RPMI8226 (cell line): ENCODE results near the gene CCDC126.
A peak's percentile ranks its signal among the peaks of the same experiment; 100 is the strongest.
"Not testable (repeated sequence)": the region's sequence is repeated elsewhere in the genome, so short reads cannot be mapped to it uniquely, and the experiment has no call there.

ENCODE experiments used
- DNase-seq: peaks from one replicate; pipeline ENCODE4 v3.0.0-alpha.2; 2015

The CCDC126 gene

GRCh38 chr7:23597094-23598091 is at the start of gene CCDC126:
Gene CCDC126, plus strand, starts transcription at chr7:23597382. Its CDS starts 13,934 bp downstream, at chr7:23611316.
- DNase-seq: peak; percentile 92

DNA sequence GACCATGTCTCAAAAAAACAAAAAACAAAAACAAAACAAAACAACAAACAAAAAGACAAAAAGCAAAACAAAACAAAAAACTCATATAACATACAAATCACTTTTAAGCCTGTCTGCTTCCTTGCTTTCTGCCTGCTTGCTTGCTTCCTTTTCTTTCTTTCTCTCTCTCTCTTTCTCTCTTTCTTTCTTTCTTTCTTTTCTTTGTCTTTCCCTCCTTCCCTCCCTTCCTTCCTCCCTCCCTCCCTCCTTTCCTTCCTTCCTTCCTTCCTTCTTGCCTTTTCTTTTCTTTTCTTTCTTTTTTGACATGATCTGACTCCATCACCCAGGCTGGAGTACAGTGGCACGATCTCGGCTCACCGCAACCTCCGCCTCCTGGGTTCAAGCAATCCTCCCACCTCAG is 49.5 kb upstream of the CCDC126 start:
- no peak for DNase-seq

DNA sequence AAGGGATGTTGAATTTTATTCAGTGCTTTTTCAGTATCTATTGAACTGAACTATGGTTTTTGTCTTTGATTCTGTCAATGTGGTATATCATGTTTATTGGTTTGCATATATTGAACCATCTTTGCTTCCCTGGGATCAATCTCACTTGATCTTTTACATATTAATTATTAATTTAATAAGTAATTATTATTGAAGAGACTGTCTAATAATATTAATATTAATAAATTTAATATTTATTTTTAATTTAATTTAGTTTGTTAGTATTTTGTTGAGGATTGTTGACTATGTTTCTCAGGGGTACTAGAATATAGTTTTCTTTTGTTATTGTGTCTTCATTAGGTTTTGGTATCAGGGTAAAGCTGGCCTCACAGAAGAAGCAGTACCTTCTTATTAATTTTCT is 38.9 kb upstream of the CCDC126 start:
- no peak for DNase-seq

DNA sequence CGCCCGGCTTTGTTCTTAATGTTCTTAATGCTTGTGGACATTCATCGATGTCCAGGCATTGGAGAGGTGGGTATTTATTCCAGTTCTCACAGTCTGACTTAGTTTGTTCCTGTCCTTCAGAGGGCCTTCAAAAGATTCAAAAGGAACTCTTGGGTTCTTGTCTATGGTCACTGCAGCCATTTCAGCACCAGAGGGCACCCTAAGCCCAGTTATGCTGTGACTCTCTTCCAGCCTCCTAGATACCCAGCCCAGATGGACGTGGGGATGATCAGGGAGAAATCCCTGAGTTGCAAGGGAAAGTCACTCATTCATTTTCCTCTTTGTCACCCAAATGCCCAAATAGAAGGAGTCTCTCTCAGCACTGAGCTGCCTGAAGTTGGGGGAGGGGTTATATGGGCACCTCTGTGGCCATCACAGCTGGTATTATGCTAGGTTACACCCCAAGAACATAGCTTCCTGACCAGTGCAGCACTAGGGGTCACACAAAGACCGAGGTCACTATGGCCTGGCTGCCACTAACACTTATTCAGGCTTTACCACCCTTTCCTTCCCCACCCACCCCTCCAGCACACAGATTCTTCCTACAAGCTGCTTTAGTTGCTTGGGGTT is 26.5 kb upstream of the CCDC126 start:
- peak; percentile 76 for DNase-seq

DNA sequence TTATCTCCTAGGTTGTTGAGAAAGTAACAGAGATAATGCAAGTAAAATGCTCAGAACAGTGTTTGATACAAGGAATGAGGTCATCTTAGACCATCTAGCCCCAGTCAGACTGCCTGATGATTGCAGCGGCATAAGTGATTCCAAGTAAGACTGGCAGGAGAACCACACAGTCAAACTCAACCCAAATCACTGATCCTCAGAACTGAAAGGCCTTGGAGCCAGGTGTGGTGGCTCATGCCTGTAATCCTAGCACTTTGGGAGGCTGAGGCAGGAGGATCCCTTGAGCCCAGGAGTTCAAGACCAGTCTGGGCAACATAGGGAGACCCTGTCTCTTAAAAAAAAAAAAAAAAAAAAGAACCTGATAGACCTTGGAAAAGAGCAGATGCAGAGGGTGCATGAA is 15.2 kb upstream of the CCDC126 start:
- not testable (repeated sequence) for DNase-seq

DNA sequence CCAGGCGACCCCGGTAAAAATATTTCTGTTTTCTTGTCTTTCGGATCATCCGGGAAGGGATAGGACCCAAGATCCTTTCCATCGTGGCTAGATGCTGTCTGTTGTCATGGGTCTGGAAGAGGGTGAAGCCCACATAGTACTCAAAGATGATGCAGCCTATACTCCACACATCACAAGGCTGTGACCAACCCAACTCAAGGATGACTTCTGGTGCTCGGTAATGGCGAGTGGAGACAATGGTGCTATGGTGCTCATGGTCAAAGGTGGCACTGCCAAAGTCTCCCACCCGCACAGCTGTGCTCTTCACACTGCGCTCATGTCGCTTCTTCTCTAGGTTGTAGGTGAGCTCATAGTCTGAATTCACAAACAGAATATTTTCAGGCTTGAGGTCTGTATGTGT is 11.9 kb upstream of the CCDC126 start:
- not testable (repeated sequence) for DNase-seq

GRCh38 chr7:23586159-23586558 is 11.0 kb upstream of the CCDC126 start:
- no peak for DNase-seq

DNA sequence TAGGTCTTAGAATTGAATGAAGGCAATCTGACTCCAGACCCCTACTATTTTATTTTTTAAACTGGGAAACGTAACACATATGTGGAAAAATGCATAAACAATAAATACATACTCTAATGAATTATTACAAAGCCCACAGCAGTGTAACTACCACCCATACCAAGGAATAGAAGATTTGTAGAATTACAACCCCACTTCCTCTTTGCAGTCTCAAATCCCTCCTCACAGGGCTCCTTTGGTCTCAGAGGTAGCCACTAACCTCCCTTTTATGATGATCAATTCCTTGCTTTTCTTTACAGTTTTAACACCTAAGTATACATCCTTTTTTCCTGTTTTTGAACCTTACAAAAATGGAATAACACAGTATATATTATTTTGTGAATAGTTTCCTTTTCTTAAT is 6.7 kb upstream of the CCDC126 start:
- DNase-seq: no peak

DNA sequence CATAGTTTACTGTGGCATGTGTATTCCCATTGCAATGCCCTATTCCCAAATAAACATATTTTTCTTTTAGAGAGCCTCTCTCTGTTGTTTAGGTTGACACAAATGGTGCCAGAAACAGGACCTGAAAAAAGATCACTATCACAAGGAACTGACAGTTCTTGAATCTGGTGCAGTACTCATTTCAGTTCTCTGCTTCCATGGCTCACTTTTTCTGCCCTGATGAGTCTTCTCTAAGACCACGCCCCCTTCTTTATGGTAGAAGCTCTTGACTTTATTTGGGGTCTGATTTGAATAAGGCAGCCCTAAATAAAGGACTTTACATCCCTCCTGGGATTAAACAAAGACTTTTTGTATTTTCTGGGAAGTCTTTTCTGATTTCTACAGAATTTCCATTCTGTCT is 3.5 kb upstream of the CCDC126 start:
- DNase-seq: no peak

- no peak for DNase-seq
Observed at GRCh38 chr7:23594879-23595604, 2.1 kb upstream of the CCDC126 start.

GRCh38 chr7:23598296-23598695 is 1.1 kb downstream of the CCDC126 start:
- no peak for DNase-seq

- no peak for DNase-seq
Observed at GRCh38 chr7:23600236-23600635, 3.1 kb downstream of the CCDC126 start.

GRCh38 chr7:23603632-23604295 is 6.6 kb downstream of the CCDC126 start:
- DNase-seq: no peak

DNA sequence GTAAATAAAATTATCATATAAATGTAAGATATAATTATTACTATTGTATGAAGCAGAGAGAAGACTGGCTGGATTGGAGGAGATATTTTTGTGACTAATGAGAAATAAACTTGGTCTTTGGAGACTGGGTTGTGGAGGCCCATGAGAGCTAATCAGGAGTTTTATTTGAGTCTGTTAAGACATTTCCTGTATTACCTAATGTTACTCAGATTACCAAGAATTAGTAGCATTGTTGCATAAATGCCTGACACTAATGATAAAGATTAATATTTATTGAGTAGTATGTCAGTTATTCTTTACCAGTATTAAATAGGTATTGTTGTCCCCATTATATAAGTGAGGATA is 7.1 kb downstream of the CCDC126 start:
- DNase-seq: no peak

DNA sequence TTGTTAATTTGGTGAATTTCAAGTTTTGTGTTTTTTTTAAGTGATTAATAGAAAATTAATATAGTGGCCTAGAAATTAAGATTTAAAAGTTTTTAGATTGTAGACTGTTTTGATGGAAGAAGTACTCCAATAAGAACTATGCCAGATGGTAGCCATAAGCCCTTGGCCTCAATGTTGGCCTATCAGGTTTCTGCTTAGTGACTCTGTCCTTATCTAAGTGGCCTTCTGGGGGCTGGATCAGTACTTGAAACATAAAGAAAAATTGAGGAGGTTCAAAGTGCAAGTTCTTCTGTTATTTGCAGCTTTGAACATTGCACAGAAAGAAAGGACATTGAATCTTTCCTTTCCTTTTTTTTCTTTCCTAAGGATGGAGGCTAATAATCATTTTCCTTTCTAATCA is 9.9 kb downstream of the CCDC126 start:
- DNase-seq: no peak

DNA sequence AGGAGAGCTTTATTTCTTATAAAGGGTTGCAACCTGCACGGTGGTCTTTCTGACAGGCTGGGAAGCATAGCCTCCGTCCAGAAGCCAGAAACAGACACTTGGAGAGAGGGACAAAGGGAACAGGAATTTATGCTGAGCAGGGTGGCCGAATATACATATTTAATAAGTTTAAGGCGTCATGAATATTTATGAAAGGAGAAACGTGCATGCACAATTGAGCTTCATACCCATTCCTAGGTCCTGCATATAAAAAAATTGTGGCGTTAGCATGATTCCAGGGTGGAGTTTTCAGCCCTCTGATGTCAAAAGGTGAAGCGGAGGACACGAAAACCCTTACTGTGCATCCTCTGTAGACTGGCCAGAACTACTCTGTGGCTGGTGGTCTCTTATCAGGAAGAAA is 10.7 kb downstream of the CCDC126 start:
- DNase-seq: no peak

DNA sequence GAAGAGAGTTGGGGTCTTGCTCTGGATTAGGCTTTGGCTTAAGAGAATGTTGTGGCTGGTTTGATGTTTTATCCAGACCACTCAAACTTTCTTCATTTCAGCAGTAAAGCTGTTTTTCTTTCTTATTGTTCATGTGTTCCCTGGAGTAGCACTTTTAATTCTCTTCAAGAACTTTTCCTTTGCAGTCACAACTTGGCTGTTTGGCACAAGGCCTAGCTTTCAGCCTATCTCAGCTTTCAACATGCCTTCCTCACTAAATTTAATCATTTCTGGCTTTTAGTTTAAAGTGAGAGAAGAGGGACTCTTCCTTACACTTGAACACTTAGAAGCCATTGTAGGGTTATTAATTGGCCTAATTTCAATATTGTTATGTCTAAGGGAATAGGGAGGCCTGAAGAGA is 18.1 kb downstream of the CCDC126 start:
- DNase-seq: no peak

DNA sequence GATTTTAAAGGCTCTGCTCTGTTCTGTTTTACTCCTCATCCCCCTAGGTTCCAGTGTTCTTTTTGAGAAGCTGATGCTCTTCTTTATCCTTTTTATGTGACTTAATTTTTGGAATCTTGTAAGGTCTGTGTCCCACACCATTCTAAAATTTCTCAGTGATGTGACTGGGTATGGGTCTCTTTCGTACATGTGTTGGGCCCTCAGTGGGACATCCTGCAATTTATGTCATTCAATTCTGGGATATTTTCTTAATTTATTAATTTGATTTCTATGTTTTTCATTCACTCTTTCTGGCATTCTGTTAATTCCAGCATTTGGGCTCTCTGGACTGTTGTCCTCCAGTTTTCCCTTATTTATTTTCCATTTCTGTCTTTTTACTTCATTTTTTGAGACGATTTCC is 19.4 kb downstream of the CCDC126 start:
- DNase-seq: no peak

DNA sequence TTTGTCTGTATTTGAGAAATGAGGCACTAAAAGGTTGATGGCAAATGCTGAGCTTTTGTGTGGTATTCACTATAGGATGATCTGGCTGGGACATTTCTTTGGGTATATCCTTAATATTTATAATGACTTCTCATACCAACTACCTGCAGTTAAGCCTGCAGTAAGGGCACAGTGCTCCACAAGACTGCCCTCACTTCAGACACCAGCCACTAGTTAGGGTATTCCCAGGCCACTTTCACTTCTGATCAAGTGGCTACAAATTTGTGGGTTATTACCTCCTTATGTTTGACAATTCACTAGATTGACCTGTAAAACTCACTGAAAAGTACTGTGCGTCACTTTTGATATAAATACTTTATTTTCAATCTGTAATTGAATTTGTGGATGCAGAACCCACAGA is 20.3 kb downstream of the CCDC126 start:
- DNase-seq: no peak

- no peak for DNase-seq
Observed at GRCh38 chr7:23618241-23618640, 21.1 kb downstream of the CCDC126 start.

GRCh38 chr7:23619141-23619540 is 22.0 kb downstream of the CCDC126 start:
- no peak for DNase-seq

DNA sequence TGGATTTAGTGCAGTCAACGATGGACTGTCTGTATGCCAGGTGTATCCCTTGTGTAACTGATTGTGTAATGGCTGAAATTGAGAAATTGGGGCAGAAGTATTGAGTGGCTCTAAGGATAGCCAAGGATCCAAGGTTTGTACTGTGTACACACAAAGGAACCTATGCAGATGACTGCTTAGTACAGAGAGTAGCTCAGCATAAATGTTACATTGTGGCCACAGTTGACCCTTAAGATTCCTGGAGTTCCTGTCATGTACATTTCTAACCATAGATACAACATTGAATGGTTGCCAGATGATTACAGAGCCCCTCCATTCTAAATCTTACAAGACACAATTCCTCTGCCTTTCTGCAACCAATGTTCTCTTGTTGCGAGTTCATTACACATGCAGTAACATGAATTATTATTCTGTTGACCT is 25.3 kb downstream of the CCDC126 start:
- no peak for DNase-seq

DNA sequence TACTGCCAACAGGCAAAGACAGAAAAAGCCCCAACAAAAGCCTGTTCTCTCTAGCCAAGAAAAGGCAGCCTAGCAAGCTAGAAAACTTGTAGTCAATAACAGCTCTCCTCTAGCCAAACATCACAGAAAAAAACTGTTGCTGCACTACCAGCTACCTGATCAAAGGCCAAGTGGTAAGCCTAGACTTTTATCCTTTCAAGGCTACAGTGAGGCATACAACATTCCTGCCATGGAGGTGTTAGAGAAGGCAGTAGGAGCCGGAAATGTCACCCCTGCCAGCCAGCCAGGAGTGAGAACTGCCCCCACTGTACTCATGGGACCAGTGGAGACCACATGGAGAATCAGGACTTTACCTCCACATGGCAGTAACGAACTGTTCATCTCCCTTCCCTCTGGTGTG is 31.2 kb downstream of the CCDC126 start:
- DNase-seq: no peak
